Measurements from ENCODE around the gene ABR. TPM values are rescaled to one million over a fixed set of nuclear protein-coding genes. Genes with fewer than 3 reads are reported as not detected.

ABR gene
- total and polyA plus RNA-seq, 2 of the 8 experiments (the other 6 are each of a cell fraction or from before 2014, with no cell fraction given), result 44.8 to 47.2 TPM

DNA sequence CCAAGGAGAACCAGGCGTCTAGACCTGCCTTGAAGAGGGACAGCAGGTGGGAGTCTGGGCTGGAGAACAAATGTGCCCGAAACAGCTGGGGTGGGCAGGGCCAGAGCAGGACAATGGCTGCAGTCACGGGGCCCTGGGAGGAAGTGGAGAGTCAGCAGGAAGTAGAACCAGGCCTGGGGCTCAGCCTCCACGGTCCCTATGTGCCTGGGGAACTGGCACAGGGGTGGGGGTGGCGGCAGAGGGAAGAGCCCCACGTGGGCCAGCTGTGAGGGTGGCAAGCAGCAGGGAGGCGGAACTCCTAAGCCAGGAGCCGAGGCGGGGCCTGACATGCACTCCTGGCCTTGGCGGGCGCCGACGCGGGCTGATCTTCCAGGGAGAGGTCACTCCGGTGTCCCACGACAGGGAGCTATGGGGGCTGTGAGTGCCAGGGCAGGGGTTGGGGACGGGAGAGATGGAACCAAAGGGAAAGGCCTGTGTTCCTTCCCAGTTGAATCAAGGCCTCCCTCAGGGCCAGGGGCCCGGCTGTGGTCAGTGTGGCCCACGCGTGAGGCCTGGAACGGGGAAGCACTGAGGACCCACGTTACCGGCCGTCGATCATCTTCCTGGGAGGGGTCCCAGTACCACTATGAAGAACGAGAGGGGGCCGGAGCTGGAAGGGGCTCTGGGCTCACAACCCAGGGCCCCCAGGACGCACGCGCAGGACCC, 140.1 kb downstream of the ABR start:
- DNase-seq (ENCODE audit: low read depth in 1 of 2, low spot score in 2 of 2) (no peak), FAIRE-seq (no peak)
- Histone ChIP-seq H2BK5ac (ENCODE audit: low read depth, low read length) (no peak overlapping the region; the same call in 1 of the 2 replicates), H3K79me1 (ENCODE audit: low read depth, low read length) (no peaks in the 10 kb centered on the region; the same call in 1 of the 2 replicates), H2AFZ (ENCODE audit: low read length) (no peak overlapping the region), H3K4me2 (ENCODE audit: insufficient read depth in 1 of 2, low read depth in 2 of 2, low read length in 2 of 2) (no peak overlapping the region), H2BK12ac (ENCODE audit: low read depth, low read length) (0 out of 2 replicates have a peak overlapping the region, but pooled peaks have one; percentile 17), H3K23ac (ENCODE audit: insufficient read length) (no peak overlapping the region), H4K91ac (replicated peaks; ENCODE audit: insufficient read length, low read length) (no peak overlapping the region), H3K4me1 (replicated peaks in 1 of 4; ENCODE audit: control insufficient read depth in 3 of 4, insufficient read depth in 4 of 4, low read length in 3 of 4) (peaks cover 0 to 11% (median 8%) of the 10 kb centered on the region in 4 experiments; a peak in 6 of 7 replicates), H2AK5ac (ENCODE audit: low read depth, low read length) (no peak overlapping the region), H3K56ac (replicated peaks; ENCODE audit: insufficient read length, low read depth, low read length) (no peak overlapping the region), H4K8ac (ENCODE audit: extremely low read depth, insufficient read depth, low read length) (peak overlapping the region; percentile 71), H4K20me1 (replicated peaks in 1 of 2; ENCODE audit: control insufficient read depth in 1 of 2, insufficient read depth in 2 of 2, low read length in 2 of 2) (peaks cover 2 to 3% of the 10 kb centered on the region in 2 experiments), H2BK15ac (ENCODE audit: low read length) (no peak overlapping the region), H3K79me2 (ENCODE audit: control insufficient read depth in 1 of 2, insufficient read depth in 2 of 2, low read length in 2 of 2) (no peaks in the 10 kb centered on the region), H3K23me2 (ENCODE audit: low read depth, low read length) (no peaks in the 10 kb centered on the region; the same call in 1 of the 2 replicates), H3K18ac (ENCODE audit: extremely low read depth, low read length) (no peak overlapping the region; the same call in 1 of the 2 replicates), H3K27ac (ENCODE audit: low read depth, low read length) (no peak overlapping the region), H3K4ac (replicated peaks; ENCODE audit: insufficient read length, low read depth, low read length) (no peak overlapping the region), H2BK120ac (replicated peaks; ENCODE audit: low read depth, low read length) (no peak overlapping the region), H3K9ac (replicated peaks in 1 of 4; ENCODE audit: extremely low read depth in 1 of 4, low read depth in 3 of 4, low read length in 3 of 4) (no peak overlapping the region), H4K5ac (ENCODE audit: insufficient read length, low read depth, low read length) (no peak overlapping the region), H3K4me3 (ENCODE audit: extremely low read depth in 1 of 4, insufficient read depth in 2 of 4, low read depth in 3 of 4, low read length in 4 of 4) (no peak overlapping the region), H3K36me3 (ENCODE audit: control insufficient read depth in 2 of 4, insufficient read depth in 4 of 4, low read length in 3 of 4) (no peaks in the 10 kb centered on the region; a peak in 1 of 8 replicates), H3K14ac (ENCODE audit: insufficient read length) (no peak overlapping the region), H2BK20ac (ENCODE audit: low read length) (no peak overlapping the region), H3K9me3 (ENCODE audit: insufficient read depth in 2 of 2, low read depth in 1 of 2, low read length in 1 of 2) (no peaks in the 10 kb centered on the region), H3K27me3 (replicated peaks in 1 of 4; ENCODE audit: control insufficient read depth in 3 of 4, extremely low read depth in 1 of 4, insufficient read depth in 3 of 4, low read length in 3 of 4) (0 out of 7 replicates have a peak, but pooled peaks cover 0 to 2% (median 0%) of the 10 kb centered on the region in 4 experiments)
- 86% methylated on average over 22 of the region's 30 CpGs; no CpG with 5 or more reads in 1 of the 2 experiments for WGBS, 2 experiments (ENCODE audit: extremely low coverage in 1 of 2, insufficient coverage in 1 of 2, insufficient read length in 1 of 2, insufficient replicate concordance in 2 of 2, low coverage in 1 of 2, low lambda C conversion rate in 2 of 2, missing lambda C conversion rate in 1 of 2)
- ChIA-PET CTCF (ENCODE audit: partially characterized antibody) (interaction anchor here (0.7 to 6.3 kb wide), 7 partner anchors 10 to 731 kb away, joined by 3 to 41 read pairs (median 4); no protein-coding TSS in a partner anchor), POLR2A (ENCODE audit: partially characterized antibody) (interaction anchor here (0.6 to 1.6 kb wide), 2 partner anchors 12 to 80 kb away, joined by 3 to 5 read pairs; no protein-coding TSS in a partner anchor)
- TF ChIP-seq CHD2 (IDR thresholded peaks at IDR 0.05; ENCODE audit: low read length) (no peak), SP4 (IDR thresholded peaks at IDR 0.05; ENCODE audit: low read length) (no peak), GTF2F1 (IDR thresholded peaks at IDR 0.05; ENCODE audit: borderline replicate concordance, low read depth, low read length) (no peak)
